DMS 273 (cell line): Measurements from ENCODE around the gene VAMP5.
"Not testable (repeated sequence)": the region's sequence is repeated elsewhere in the genome, so short reads cannot be mapped to it uniquely, and the experiment has no call there.

ENCODE experiments used
- DNase-seq: peaks from one replicate; lab custom pipeline; 2025; ENCODE audit not compliant: unreplicated experiment; lab: John Stamatoyannopoulos, UW

Gene VAMP5

GRCh38 chr2:85549826-85550225, 34.4 kb upstream of the VAMP5 start:
- DNase-seq = peak; percentile 47

GRCh38 chr2:85550486-85550885, 33.7 kb upstream of the VAMP5 start:
- no peak for DNase-seq

GRCh38 chr2:85551698-85552678, 32.2 kb upstream of the VAMP5 start:
- peak; percentile 88 for DNase-seq

GRCh38 chr2:85553184-85553583, 31.0 kb upstream of the VAMP5 start:
- DNase-seq = no peak

GRCh38 chr2:85554980-85555612, 29.1 kb upstream of the VAMP5 start:
- no peak for DNase-seq

GRCh38 chr2:85557130-85557529, 27.1 kb upstream of the VAMP5 start:
- DNase-seq = no peak

- no peak for DNase-seq
These were observed 26.1 kb upstream of the VAMP5 start for GRCh38 chr2:85558160-85558559.

- DNase-seq = not testable (repeated sequence)
These were observed 23.9 kb upstream of the VAMP5 start for GRCh38 chr2:85560403-85560726.

GRCh38 chr2:85560812-85561279, 23.4 kb upstream of the VAMP5 start:
- DNase-seq = no peak

- peak; percentile 99 for DNase-seq
These were observed 22.7 kb upstream of the VAMP5 start, which contains the start of gene GGCX for GRCh38 chr2:85561280-85562212. TSS of gene GGCX (minus strand) at chr2:85561493. CDS start at chr2:85561428, 65 bp downstream.

GRCh38 chr2:85564144-85564563, 20.1 kb upstream of the VAMP5 start:
- DNase-seq = no peak

GRCh38 chr2:85566265-85566664, 18.0 kb upstream of the VAMP5 start:
- no peak for DNase-seq

GRCh38 chr2:85575739-85576138, 8.5 kb upstream of the VAMP5 start:
- no peak for DNase-seq

- no peak for DNase-seq
These were observed 7.2 kb upstream of the VAMP5 start for GRCh38 chr2:85577063-85577385.

- no peak for DNase-seq
These were observed 6.6 kb upstream of the VAMP5 start, which contains the start of gene VAMP8 for GRCh38 chr2:85577386-85578242. TSS of gene VAMP8 (plus strand) at chr2:85577586. CDS start at chr2:85577647, 61 bp downstream.

- DNase-seq = no peak
These were observed 5.7 kb upstream of the VAMP5 start for GRCh38 chr2:85578243-85579180.

- no peak for DNase-seq
These were observed 4.8 kb upstream of the VAMP5 start for GRCh38 chr2:85579266-85579935.

- DNase-seq = no peak
These were observed 4.0 kb upstream of the VAMP5 start for GRCh38 chr2:85580206-85580605.
